HG02588 (cell line): ENCODE data around the gene CYB5A.
"Not testable (repeated sequence)": the region's sequence is repeated elsewhere in the genome, so short reads cannot be mapped to it uniquely, and the experiment has no call there.

Experiments used
- ATAC-seq: cut with Tn5 transposase; IDR thresholded peaks from one replicate; pipeline ENCODE4 v1.9.1; 2021; ENCODE audit warnings: mild to moderate bottlenecking, moderate library complexity; ENCODE audit not compliant: unreplicated experiment

CYB5A gene

GRCh38 chr18:74299162-74299561 is 7.4 kb upstream of the CYB5A start:
- no peak for ATAC-seq

GRCh38 chr18:74294526-74294925 is 2.8 kb upstream of the CYB5A start:
- no peak for ATAC-seq

- ATAC-seq: not testable (repeated sequence)
These were observed 1.2 kb upstream of the CYB5A start for GRCh38 chr18:74292982-74293381.

GRCh38 chr18:74292541-74292858 is 737 bp upstream of the CYB5A start:
- no peak for ATAC-seq

GRCh38 chr18:74291472-74291770 is 342 bp downstream of the CYB5A start:
- ATAC-seq: peak; percentile 0

GRCh38 chr18:74290794-74291471 is 830 bp downstream of the CYB5A start:
- no peak for ATAC-seq

- no peak for ATAC-seq
These were observed 1.7 kb downstream of the CYB5A start for GRCh38 chr18:74290021-74290420.

GRCh38 chr18:74289137-74289536 is 2.6 kb downstream of the CYB5A start:
- no peak for ATAC-seq

- ATAC-seq: no peak
These were observed 3.0 kb downstream of the CYB5A start for GRCh38 chr18:74288730-74289129.

GRCh38 chr18:74288041-74288440 is 3.7 kb downstream of the CYB5A start:
- ATAC-seq: no peak

- no peak for ATAC-seq
These were observed 4.9 kb downstream of the CYB5A start for GRCh38 chr18:74286856-74287255.

- no peak for ATAC-seq
These were observed 5.5 kb downstream of the CYB5A start for GRCh38 chr18:74286106-74286855.

- not testable (repeated sequence) for ATAC-seq
These were observed 6.2 kb downstream of the CYB5A start for GRCh38 chr18:74285583-74285982.

- ATAC-seq: no peak
These were observed 6.8 kb downstream of the CYB5A start for GRCh38 chr18:74284980-74285355.

GRCh38 chr18:74284191-74284979 is 7.4 kb downstream of the CYB5A start:
- ATAC-seq: no peak

- ATAC-seq: no peak
These were observed 8.1 kb downstream of the CYB5A start for GRCh38 chr18:74283646-74284045.

GRCh38 chr18:74282755-74283554 is 8.8 kb downstream of the CYB5A start:
- no peak for ATAC-seq

- no peak for ATAC-seq
These were observed 9.6 kb downstream of the CYB5A start for GRCh38 chr18:74281980-74282754.

- ATAC-seq: no peak
These were observed 10.5 kb downstream of the CYB5A start for GRCh38 chr18:74281011-74281979.
